GM12878 (cell line): ENCODE data around the gene ARHGAP26. TPM values are rescaled to one million over a fixed set of nuclear protein-coding genes. Genes with fewer than 3 reads are reported as not detected.

Experiments
- ATAC-seq: fragments of 200-7000 bp; cut with Tn5 transposase; 3 replicates; pipeline ENCODE4 v1.9.1; 2020; ENCODE audit warnings: mild to moderate bottlenecking, moderate library complexity
- BruUV-seq: library from RNA; stranded (reverse); fragments of 400-500 nt; replicated peaks from 2 replicates; lab custom pipeline; 2021; lab: Mats Ljungman, UMichigan
- CTCF ChIA-PET: fragments of 300-600 bp; sonication (Branson Sonifier 250); formaldehyde crosslinking; extraction: SDS; loops from one replicate; lab custom pipeline; 2021; ENCODE audit warnings: inconsistent platforms; lab: Yijun Ruan, JAX
- POLR2A ChIA-PET: fragments of 350-600 bp; formaldehyde crosslinking; extraction: SDS; loops from one replicate; lab custom pipeline; 2021; ENCODE audit warnings: inconsistent platforms; lab: Charles Lee
- RAD21 ChIA-PET: fragments of 300-600 bp; sonication (Branson Sonifier 250); formaldehyde crosslinking; loops from one replicate; lab custom pipeline; 2023; ENCODE audit warnings: antibody characterized with exemption; ENCODE audit not compliant: unreplicated experiment; lab: Charles Lee
- SMC1A ChIA-PET: fragments of 300-600 bp; sonication (Branson Sonifier 250); formaldehyde crosslinking; loops from one replicate; lab custom pipeline; 2023; ENCODE audit not compliant: unreplicated experiment, uncharacterized antibody; lab: Charles Lee
- DNase-seq: peaks from one replicate; pipeline ENCODE4 v3.0.0-alpha.2; 2011; ENCODE audit warnings: low read depth, low spot score
- FAIRE-seq: peaks from 3 replicates; lab custom pipeline; 2011; peaks lifted over from hg19 to GRCh38; lab: Jason Lieb, UNC
- H2AFZ ChIP-seq: 2 replicates; pipeline ENCODE4 v1.6.0; 2011; ENCODE audit warnings: low read depth, low read length, control low read depth; ENCODE audit not compliant: control insufficient read depth
- H3K27ac ChIP-seq: 2 replicates; pipeline ENCODE4 v1.5.1; 2011; ENCODE audit warnings: control low read depth; ENCODE audit not compliant: control insufficient read depth, insufficient read depth
- H3K27me3 ChIP-seq, 2 experiments: replicated peaks in 1 of 2; 2 replicates each; pipeline versions ENCODE4 v1.6.0 to v1.6.1; 2011; ENCODE audit warnings: low read length in 1 of 2; ENCODE audit not compliant: control insufficient read depth in 2 of 2, insufficient read depth in 2 of 2
- H3K36me3 ChIP-seq, 2 experiments: 2 replicates each; pipeline ENCODE4 v1.5.1; 2011; ENCODE audit warnings: low read length in 1 of 2; ENCODE audit not compliant: control insufficient read depth in 2 of 2, insufficient read depth in 2 of 2
- H3K4me1 ChIP-seq: 2 replicates; pipeline ENCODE4 v1.6.1; 2011; ENCODE audit warnings: mild to moderate bottlenecking, low read length, moderate library complexity, mixed read lengths; ENCODE audit not compliant: control insufficient read depth, insufficient read depth
- H3K4me2 ChIP-seq: 2 replicates; pipeline ENCODE4 v1.6.0; 2011; ENCODE audit warnings: control low read depth; ENCODE audit not compliant: control insufficient read depth, insufficient read depth
- H3K4me3 ChIP-seq: fragments of 200-600 bp; sonication (generic); 2 replicates; pipeline ENCODE4 v1.5.1; 2016
- H3K79me2 ChIP-seq: 2 replicates; pipeline ENCODE4 v1.6.0; 2011; ENCODE audit warnings: low read length; ENCODE audit not compliant: control insufficient read depth, insufficient read depth
- H3K9ac ChIP-seq: 2 replicates; pipeline ENCODE4 v1.8.0; 2011; ENCODE audit warnings: low read length, control low read depth, mixed read lengths; ENCODE audit not compliant: control insufficient read depth, insufficient read depth
- H3K9me3 ChIP-seq: replicated peaks from 3 replicates; pipeline ENCODE4 v1.5.1; 2011; ENCODE audit warnings: mild to moderate bottlenecking, low read length; ENCODE audit not compliant: control insufficient read depth, insufficient read depth
- H4K20me1 ChIP-seq: 2 replicates; pipeline ENCODE4 v1.6.0; 2011; ENCODE audit not compliant: control insufficient read depth, insufficient read depth
- ATF2 ChIP-seq: IDR thresholded peaks from 2 replicates; pipeline ENCODE4 v1.6.1; 2012; ENCODE audit warnings: low read length, inconsistent platforms
- BRCA1 ChIP-seq: IDR thresholded peaks from 2 replicates; pipeline ENCODE4 v1.6.1; 2011; ENCODE audit warnings: low read depth, low read length, improper control_type of control experiment
- CEBPB ChIP-seq, 2 experiments: fragments of 150-350 bp in 1 of 2; IDR thresholded peaks; 2 replicates each; pipeline ENCODE4 v1.6.1; 2012 to 2014; ENCODE audit warnings: low read depth in 2 of 2, low read length in 2 of 2, borderline replicate concordance in 1 of 2, inconsistent platforms in 1 of 2
- E2F4 ChIP-seq: IDR thresholded peaks from 2 replicates; pipeline ENCODE4 v1.6.1; 2012; ENCODE audit warnings: low read depth, low read length, improper control_type of control experiment
- ELK1 ChIP-seq: IDR thresholded peaks from 2 replicates; pipeline ENCODE4 v1.6.1; 2012; ENCODE audit warnings: low read depth, low read length, improper control_type of control experiment
- ETV6 ChIP-seq, 2 experiments: fragments of 450-650 bp in 1 of 2; IDR thresholded peaks in 1 of 2; conservative IDR thresholded peaks in 1 of 2; 2 replicates each; pipeline ENCODE4 v1.6.1; 2014; ENCODE audit warnings: antibody characterized with exemption in 1 of 2, borderline replicate concordance in 1 of 2, low read depth in 1 of 2, mild to moderate bottlenecking in 1 of 2, moderate library complexity in 1 of 2
- FOXM1 ChIP-seq: IDR thresholded peaks from 2 replicates; pipeline ENCODE4 v1.6.1; 2012; ENCODE audit warnings: low read depth, mild to moderate bottlenecking, inconsistent platforms, low read length, moderate library complexity
- IKZF2 ChIP-seq, 2 experiments: fragments of 450-650 bp; IDR thresholded peaks; 2 replicates each; pipeline ENCODE4 v1.6.1; 2017; ENCODE audit warnings: mild to moderate bottlenecking in 2 of 2, moderate library complexity in 2 of 2
- JUNB ChIP-seq: IDR thresholded peaks from 2 replicates; pipeline ENCODE4 v1.6.1; 2016; ENCODE audit warnings: antibody characterized with exemption, mild to moderate bottlenecking
- MYB ChIP-seq: fragments of 150-350 bp; IDR thresholded peaks from 2 replicates; pipeline ENCODE4 v1.6.1; 2014; ENCODE audit warnings: mild to moderate bottlenecking, low read depth, low read length, borderline replicate concordance
- MYC ChIP-seq: IDR thresholded peaks from 2 replicates; pipeline ENCODE4 v1.6.1; 2011; ENCODE audit warnings: mild to moderate bottlenecking, low read length, moderate library complexity, inconsistent platforms; ENCODE audit not compliant: insufficient read depth, insufficient replicate concordance, insufficient read length, severe bottlenecking
- NFIC ChIP-seq: IDR thresholded peaks from 2 replicates; pipeline ENCODE4 v1.6.1; 2012; ENCODE audit warnings: low read depth, mild to moderate bottlenecking, inconsistent platforms, low read length, moderate library complexity
- NKRF ChIP-seq: fragments of 450-650 bp; conservative IDR thresholded peaks from 2 replicates; pipeline ENCODE4 v1.6.1; 2017; ENCODE audit warnings: mild to moderate bottlenecking, moderate library complexity
- RCOR1 ChIP-seq: conservative IDR thresholded peaks from 2 replicates; pipeline ENCODE4 v1.6.1; 2012; ENCODE audit warnings: low read depth, low read length, improper control_type of control experiment
- SMAD1 ChIP-seq: fragments of 450-650 bp; IDR thresholded peaks from 2 replicates; pipeline ENCODE4 v1.6.1; 2018; ENCODE audit warnings: mild to moderate bottlenecking, low read depth; ENCODE audit not compliant: partially characterized antibody
- SP1 ChIP-seq: IDR thresholded peaks from one replicate; pipeline ENCODE4 v1.6.1; 2011; ENCODE audit warnings: low read depth, low read length
- STAT1 ChIP-seq: fragments of 450-650 bp; conservative IDR thresholded peaks from 2 replicates; pipeline ENCODE4 v1.6.1; 2014; ENCODE audit warnings: antibody characterized with exemption, mild to moderate bottlenecking
- YBX1 ChIP-seq: fragments of 450-650 bp; IDR thresholded peaks from 2 replicates; pipeline ENCODE4 v1.6.1; 2016; ENCODE audit warnings: antibody characterized with exemption
- WGBS: methylation state at CpG from one replicate; pipeline ENCODE4 v1.1.6; 2016; ENCODE audit warnings: low lambda C conversion rate; ENCODE audit not compliant: insufficient replicate concordance, insufficient coverage; ENCODE audit errors: missing lambda C conversion rate; 5-methylcytosine and 5-hydroxymethylcytosine counted together
- in situ Hi-C: fragments of 300-500 bp; cut with MboI; formaldehyde crosslinking; loops from 9 replicates; pipeline ENCODE4 v1.14.3; 2018; ENCODE audit warnings: mixed read lengths
- intact Hi-C: fragments of 100-400 bp; cut with micrococcal nuclease; formaldehyde crosslinking; loops from one replicate; pipeline ENCODE4 v1.14.2; 2022; ENCODE audit not compliant: unreplicated experiment
- polyA plus RNA-seq, 11 experiments: library from polyadenylated mRNA; depleted of rRNA in 4 of 11; unstranded in 6 of 11; stranded (reverse) in 5 of 11; fragments of >200 nt; fragmentation: Nextera tagmentation in 4 of 11; fragmentation: Illumina TruSeq in 1 of 11; extraction: Ambion mirVana in 4 of 11; extraction: Trizol in 1 of 11; gene quantifications; 1 replicate in 1 of 11; 2 replicates in 10 of 11; pipeline versions ENCODE4 v1.2.1 to v1.2.3, GENCODE V29; 2011 to 2016; ENCODE audit warnings: inconsistent platforms in 2 of 11, missing spikeins in 2 of 11, low read depth in 1 of 11
- total RNA-seq, 4 experiments: library from RNA; depleted of rRNA in 3 of 4; stranded (reverse); fragments of >200 nt in 3 of 4; fragmentation: Illumina TruSeq in 1 of 4; extraction: Trizol in 1 of 4; gene quantifications; 2 replicates each; pipeline versions ENCODE4 v1.2.1 to v1.2.3, GENCODE V29; 2013 to 2021

The ARHGAP26 gene
- total and polyA plus RNA-seq, 10 of the 15 experiments (the other 5 are each of a cell fraction or from before 2014, with no cell fraction given): 9.4 to 41.5 (median 19.3) TPM

- H3K27ac ChIP-seq: no peak overlapping the region
- CTCF ChIA-PET: interaction anchor here (0.7 to 2.2 kb wide), 4 partner anchors 25 to 82 kb away, joined by 3 to 4 read pairs (median 4); no protein-coding TSS in a partner anchor
- no peak for TF ChIP-seq NFIC
- TF ChIP-seq STAT1: no peak
- no peak for TF ChIP-seq NKRF
- TF ChIP-seq ETV6 (conservative IDR thresholded peaks at IDR 0.05 in 1 of 2, IDR thresholded peaks at IDR 0.05 in 1 of 2; ENCODE audit: borderline replicate concordance in 1 of 2, low read depth in 1 of 2): no peak
- no peak for TF ChIP-seq CEBPB (IDR thresholded peaks at IDR 0.05; ENCODE audit: borderline replicate concordance in 1 of 2, low read depth in 2 of 2, low read length in 2 of 2)
- no peak for TF ChIP-seq JUNB
- TF ChIP-seq SMAD1: no peak
- TF ChIP-seq YBX1: no peak
- no peak for TF ChIP-seq SP1
- TF ChIP-seq IKZF2 (IDR thresholded peaks at IDR 0.05): no peak
- no peak for TF ChIP-seq E2F4
- TF ChIP-seq ELK1: no peak
- TF ChIP-seq FOXM1: no peak
- TF ChIP-seq ATF2: no peak
- no peak for TF ChIP-seq MYC
- no peak for TF ChIP-seq BRCA1
- TF ChIP-seq RCOR1: no peak
- TF ChIP-seq MYB: no peak
Measured at GRCh38 chr5:142971303-142972013, 201.3 kb downstream of the ARHGAP26 start.

More at GRCh38 chr5:142971303-142972013, 201.3 kb downstream of the ARHGAP26 start:
- Histone ChIP-seq H3K4me1 (peaks cover 9% of the 10 kb centered on the region), H3K4me3 (no peak overlapping the region), H4K20me1 (no peaks in the 10 kb centered on the region), H3K27me3 (no peaks in the 10 kb centered on the region), H3K79me2 (no peaks in the 10 kb centered on the region), H3K9ac (no peak overlapping the region), H3K36me3 (no peaks in the 10 kb centered on the region), H2AFZ (peak overlapping the region; percentile 6; the same call in 1 of the 2 replicates), H3K4me2 (peak overlapping the region; percentile 13; the same call in 1 of the 2 replicates), H3K9me3 (no peaks in the 10 kb centered on the region; the same call in 2 of the 3 replicates)
- BruUV-seq: no TSS peak
- SMC1A ChIA-PET: interaction anchor here (0.7 to 1.4 kb wide), 3 partner anchors 31 to 50 kb away, joined by 3 to 4 read pairs (median 4); no protein-coding TSS in a partner anchor
- RAD21 ChIA-PET: no interaction called here
- intact Hi-C loops (no loop called here), in situ Hi-C loops (no loop called here)
- DNase-seq (no peak), ATAC-seq (no peak), FAIRE-seq (no peak)
- WGBS: 19% methylated on average over 11 of the region's 11 CpGs
- POLR2A ChIA-PET: no interaction called here
